ENCODE measurements around the gene BICRA. TPM values are rescaled to one million over a fixed set of nuclear protein-coding genes. Genes with fewer than 3 reads are reported as not detected.
"Not testable (repeated sequence)": the region's sequence is repeated elsewhere in the genome, so short reads cannot be mapped to it uniquely, and the experiment has no call there.

Gene BICRA
- total RNA-seq, 2 experiments from 2014 or later = 8.9 to 10.2 TPM

DNA sequence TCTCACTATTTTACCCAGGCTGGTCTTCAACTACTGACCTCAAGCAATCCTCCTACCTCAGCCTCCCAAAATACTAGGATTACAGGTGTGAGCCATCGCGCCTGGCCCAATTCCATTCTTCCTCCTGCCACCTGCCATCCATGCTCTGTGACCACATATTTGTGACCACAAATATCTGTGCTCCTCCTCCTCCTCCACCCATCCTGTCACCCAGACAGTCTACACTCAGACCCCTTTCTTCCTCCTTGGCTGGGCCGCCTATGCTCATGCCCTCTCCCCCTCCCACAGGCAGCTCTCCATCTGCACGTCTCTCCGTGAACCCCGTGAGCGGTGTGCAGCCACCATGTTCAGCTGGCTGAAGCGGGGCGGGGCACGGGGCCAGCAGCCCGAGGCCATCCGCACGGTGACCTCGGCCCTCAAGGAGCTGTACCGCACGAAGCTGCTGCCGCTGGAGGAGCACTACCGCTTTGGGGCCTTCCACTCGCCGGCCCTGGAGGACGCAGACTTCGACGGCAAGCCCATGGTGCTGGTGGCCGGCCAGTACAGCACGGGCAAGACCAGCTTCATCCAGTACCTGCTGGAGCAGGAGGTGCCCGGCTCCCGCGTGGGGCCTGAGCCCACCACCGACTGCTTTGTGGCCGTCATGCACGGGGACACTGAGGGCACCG lies 107.5 kb downstream of the BICRA start:
- no peak for DNase-seq
- Mint-ChIP-seq H3K36me3 (peaks cover 5% of the 10 kb centered on the region), H3K4me1 (peaks cover 4% of the 10 kb centered on the region), H3K4me3 (no peak overlapping the region), H3K27ac (no peak overlapping the region), H3K9me3 (peaks cover 11% of the 10 kb centered on the region), H3K27me3 (peaks cover 46% of the 10 kb centered on the region)

DNA sequence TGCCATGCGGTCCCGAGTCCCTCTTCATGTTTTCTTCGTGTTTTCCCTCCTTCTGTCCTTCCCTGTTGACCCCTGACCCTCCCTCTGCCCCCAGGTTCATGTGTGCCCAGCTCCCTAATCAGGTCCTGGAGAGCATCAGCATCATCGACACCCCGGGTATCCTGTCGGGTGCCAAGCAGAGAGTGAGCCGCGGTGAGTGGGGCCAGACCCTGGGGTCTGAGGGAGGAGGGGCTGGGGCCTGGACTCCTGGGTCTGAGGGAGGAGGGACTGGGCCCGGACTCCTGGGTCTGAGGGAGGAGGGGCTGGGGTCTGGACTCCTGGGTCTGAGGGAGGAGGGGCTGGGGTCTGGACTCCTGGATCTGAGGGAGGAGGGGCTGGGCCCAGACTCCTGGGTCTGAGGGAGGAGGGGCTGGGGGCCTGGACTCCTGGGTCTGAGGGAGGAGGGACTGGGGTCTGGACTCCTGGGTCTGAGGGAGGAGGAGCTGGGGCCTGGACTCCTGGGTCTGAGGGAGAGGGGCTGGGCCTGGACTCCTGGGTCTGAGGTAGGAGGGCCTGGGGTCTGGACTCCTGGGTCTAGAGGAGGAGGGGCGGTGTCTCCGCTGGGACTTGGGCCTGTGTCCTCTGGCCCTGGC lies 109.6 kb downstream of the BICRA start:
- DNase-seq, H3K36me3 Mint-ChIP-seq, H3K4me3 Mint-ChIP-seq, H3K27ac Mint-ChIP-seq, H3K4me1 Mint-ChIP-seq: not testable (repeated sequence)
- H3K27me3 Mint-ChIP-seq = peaks cover 38% of the 10 kb centered on the region
- H3K9me3 Mint-ChIP-seq = peaks cover 11% of the 10 kb centered on the region

DNA sequence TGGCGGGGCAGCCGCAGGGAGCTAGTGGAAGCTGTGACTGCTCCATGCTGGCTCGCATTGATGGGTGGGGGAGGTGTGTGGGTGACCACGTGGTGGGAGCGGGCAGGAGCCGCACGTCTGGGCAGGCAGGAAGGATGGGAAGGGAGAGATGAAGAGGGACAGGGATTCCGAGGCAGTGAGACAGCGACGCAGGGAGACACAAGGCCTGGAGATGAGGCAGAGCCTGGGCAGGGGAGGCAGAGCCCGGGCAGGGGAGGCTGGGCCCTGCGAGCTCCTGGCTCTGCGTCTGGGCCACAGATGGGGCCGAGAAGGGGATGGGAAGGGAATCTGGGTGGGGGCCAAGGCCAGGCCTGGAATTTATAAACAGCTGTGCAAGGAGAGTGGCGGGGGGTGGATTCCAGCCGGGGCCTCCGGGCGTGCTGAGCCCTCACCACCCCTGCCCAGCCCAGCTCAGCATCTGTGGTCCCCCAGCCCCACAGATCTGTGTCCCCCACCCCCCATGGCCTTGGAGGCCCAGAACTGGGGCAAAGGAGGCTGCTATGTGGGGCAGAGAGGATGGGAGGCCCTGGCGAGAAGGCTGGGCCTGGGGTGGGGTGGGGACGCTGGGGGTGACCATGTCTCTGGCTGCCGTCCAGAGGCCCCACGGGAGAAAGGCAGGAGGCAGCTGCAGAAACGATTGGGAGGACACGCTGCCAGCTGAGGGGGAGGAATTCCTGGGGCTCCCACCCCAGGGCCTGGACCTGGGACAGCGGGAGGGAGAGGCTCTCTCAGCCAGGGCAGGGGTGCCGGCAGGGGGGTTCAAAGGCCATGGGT lies 110.3 kb downstream of the BICRA start:
- Mint-ChIP-seq H3K36me3 (no peaks in the 10 kb centered on the region), H3K4me1 (no peaks in the 10 kb centered on the region), H3K9me3 (peaks cover 4% of the 10 kb centered on the region), H3K4me3 (no peak overlapping the region), H3K27ac (no peak overlapping the region), H3K27me3 (peaks cover 38% of the 10 kb centered on the region)
- DNase-seq = no peak

- no peak overlapping the region for H3K4me3 Mint-ChIP-seq
- H3K27me3 Mint-ChIP-seq = peaks cover 33% of the 10 kb centered on the region
These were observed 111.9 kb downstream of the BICRA start for GRCh38 chr19:47720669-47721422.

DNA sequence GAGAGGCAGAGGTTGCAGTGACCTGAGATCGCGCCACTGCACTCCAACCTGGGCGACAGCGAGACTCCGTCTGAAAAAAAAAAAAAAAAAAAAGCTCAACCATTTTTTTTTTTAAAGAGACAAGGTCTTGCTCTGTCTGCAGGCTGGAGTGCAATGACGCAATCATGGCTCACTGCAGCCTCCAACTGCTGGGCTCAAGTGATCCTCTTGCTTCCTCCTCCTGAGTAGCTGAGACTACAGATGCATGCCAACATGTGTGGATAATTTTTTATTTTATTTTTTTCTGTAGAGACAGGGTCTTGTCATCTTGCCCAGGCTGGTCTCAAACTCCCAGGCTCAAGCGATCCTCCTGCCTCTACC lies 114.6 kb downstream of the BICRA start:
- peaks cover 35% of the 10 kb centered on the region for H3K27me3 Mint-ChIP-seq
- H3K27ac Mint-ChIP-seq = no peak overlapping the region
- DNase-seq = no peak
- H3K9me3 Mint-ChIP-seq = no peaks in the 10 kb centered on the region
- H3K4me1 Mint-ChIP-seq = peaks cover 3% of the 10 kb centered on the region
- no peaks in the 10 kb centered on the region for H3K36me3 Mint-ChIP-seq
- no peak overlapping the region for H3K4me3 Mint-ChIP-seq

More at GRCh38 chr19:47720669-47721422, 111.9 kb downstream of the BICRA start:
- no peaks in the 10 kb centered on the region for H3K4me1 Mint-ChIP-seq
- no peak overlapping the region for H3K27ac Mint-ChIP-seq
- DNase-seq = no peak
- H3K9me3 Mint-ChIP-seq = no peaks in the 10 kb centered on the region
- no peaks in the 10 kb centered on the region for H3K36me3 Mint-ChIP-seq

- Mint-ChIP-seq H3K4me1 (peaks cover 17% of the 10 kb centered on the region), H3K9me3 (peaks cover 2% of the 10 kb centered on the region), H3K27ac (no peak overlapping the region), H3K36me3 (no peaks in the 10 kb centered on the region), H3K4me3 (no peak overlapping the region), H3K27me3 (peaks cover 54% of the 10 kb centered on the region)
- no peak for DNase-seq
These were observed 116.9 kb downstream of the BICRA start for GRCh38 chr19:47725759-47726401.

DNA sequence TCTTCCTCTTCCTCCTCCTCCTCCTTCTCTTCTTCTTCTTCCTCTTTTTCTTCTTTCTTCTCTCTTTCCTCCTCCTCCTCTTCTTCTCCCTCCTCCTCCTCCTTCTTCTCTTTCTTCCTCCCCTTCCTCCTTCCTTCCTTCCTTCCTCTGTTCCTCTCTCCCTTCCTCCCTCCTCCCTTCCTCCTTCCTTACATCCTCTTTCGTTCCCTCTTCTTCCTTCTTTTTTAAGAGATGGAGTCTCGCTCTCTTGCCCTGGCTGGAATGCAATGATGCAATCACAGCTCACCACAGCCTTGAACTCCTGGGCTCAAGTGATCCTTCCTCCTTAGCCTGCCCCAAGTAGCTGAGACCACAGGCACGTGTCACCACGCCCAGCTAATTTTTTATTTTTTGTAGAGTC lies 117.5 kb downstream of the BICRA start:
- no peak for DNase-seq
- no peak overlapping the region for H3K27ac Mint-ChIP-seq
- peaks cover 3% of the 10 kb centered on the region for H3K9me3 Mint-ChIP-seq
- no peak overlapping the region for H3K4me3 Mint-ChIP-seq
- peaks cover 55% of the 10 kb centered on the region for H3K27me3 Mint-ChIP-seq
- H3K4me1 Mint-ChIP-seq = peaks cover 17% of the 10 kb centered on the region
- no peaks in the 10 kb centered on the region for H3K36me3 Mint-ChIP-seq

GRCh38 chr19:47728295-47728694 lies 119.4 kb downstream of the BICRA start:
- peaks cover 47% of the 10 kb centered on the region for H3K27me3 Mint-ChIP-seq
- not testable (repeated sequence) for H3K9me3 Mint-ChIP-seq, DNase-seq, H3K27ac Mint-ChIP-seq, H3K4me3 Mint-ChIP-seq, H3K36me3 Mint-ChIP-seq
- H3K4me1 Mint-ChIP-seq = peaks cover 17% of the 10 kb centered on the region

DNA sequence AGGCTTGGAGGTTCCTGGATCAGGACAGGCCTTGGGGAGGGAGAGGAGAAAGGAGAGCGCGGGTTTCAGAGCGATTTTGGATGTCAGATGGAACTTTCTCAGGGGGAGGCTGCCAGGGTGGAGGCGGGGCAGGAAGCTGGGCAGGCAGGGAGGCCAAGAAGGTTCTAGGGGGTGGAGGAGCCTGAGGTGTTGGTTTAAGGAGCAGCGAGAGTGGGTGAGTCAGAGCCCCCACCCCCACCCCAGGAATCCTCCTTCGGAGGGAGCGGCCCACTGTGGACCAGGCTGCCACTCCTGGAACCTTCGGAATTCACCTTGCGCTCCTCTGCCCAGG lies 120.5 kb downstream of the BICRA start:
- Mint-ChIP-seq H3K9me3 (peaks cover 3% of the 10 kb centered on the region), H3K4me1 (peaks cover 17% of the 10 kb centered on the region), H3K27me3 (peaks cover 38% of the 10 kb centered on the region), H3K27ac (no peak overlapping the region), H3K36me3 (no peaks in the 10 kb centered on the region), H3K4me3 (peak overlapping the region; percentile 85)
- peak; percentile 30 for DNase-seq

GRCh38 chr19:47729799-47730520 lies 121.0 kb downstream of the BICRA start:
- peak overlapping the region; percentile 85 for H3K4me3 Mint-ChIP-seq
- peaks cover 3% of the 10 kb centered on the region for H3K9me3 Mint-ChIP-seq
- H3K27me3 Mint-ChIP-seq = peaks cover 36% of the 10 kb centered on the region
- no peaks in the 10 kb centered on the region for H3K36me3 Mint-ChIP-seq
- peak; percentile 69 for DNase-seq
- peaks cover 17% of the 10 kb centered on the region for H3K4me1 Mint-ChIP-seq
- no peak overlapping the region for H3K27ac Mint-ChIP-seq

GRCh38 chr19:47730521-47730889 lies 121.6 kb downstream of the BICRA start:
- Mint-ChIP-seq H3K36me3 (no peaks in the 10 kb centered on the region), H3K9me3 (peaks cover 3% of the 10 kb centered on the region), H3K4me1 (peaks cover 17% of the 10 kb centered on the region), H3K27me3 (peaks cover 33% of the 10 kb centered on the region), H3K27ac (no peak overlapping the region), H3K4me3 (peak overlapping the region; percentile 85)
- DNase-seq = no peak

DNA sequence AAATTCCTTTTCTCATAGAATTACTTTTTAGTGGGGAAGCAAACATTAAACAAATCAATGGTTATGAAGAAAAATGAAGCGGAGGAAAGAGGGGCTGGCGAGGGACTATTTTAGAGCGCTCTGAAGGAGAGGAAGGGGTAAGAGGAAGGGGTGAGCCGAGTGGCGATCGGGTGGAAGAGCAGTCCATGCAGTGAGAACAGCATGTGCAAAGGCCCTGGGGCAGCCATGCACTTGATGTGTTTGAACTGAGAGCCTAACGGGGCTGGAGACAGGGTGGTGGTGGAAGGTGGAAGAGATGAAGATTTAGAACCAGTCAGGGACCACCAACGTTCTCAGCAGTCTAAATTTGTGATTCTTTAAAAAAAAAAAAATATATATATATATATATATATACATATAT lies 122.0 kb downstream of the BICRA start:
- Mint-ChIP-seq H3K4me3 (peak overlapping the region; percentile 11), H3K4me1 (peaks cover 17% of the 10 kb centered on the region), H3K36me3 (no peaks in the 10 kb centered on the region), H3K27ac (no peak overlapping the region), H3K9me3 (peaks cover 3% of the 10 kb centered on the region), H3K27me3 (peaks cover 33% of the 10 kb centered on the region)
- no peak for DNase-seq

DNA sequence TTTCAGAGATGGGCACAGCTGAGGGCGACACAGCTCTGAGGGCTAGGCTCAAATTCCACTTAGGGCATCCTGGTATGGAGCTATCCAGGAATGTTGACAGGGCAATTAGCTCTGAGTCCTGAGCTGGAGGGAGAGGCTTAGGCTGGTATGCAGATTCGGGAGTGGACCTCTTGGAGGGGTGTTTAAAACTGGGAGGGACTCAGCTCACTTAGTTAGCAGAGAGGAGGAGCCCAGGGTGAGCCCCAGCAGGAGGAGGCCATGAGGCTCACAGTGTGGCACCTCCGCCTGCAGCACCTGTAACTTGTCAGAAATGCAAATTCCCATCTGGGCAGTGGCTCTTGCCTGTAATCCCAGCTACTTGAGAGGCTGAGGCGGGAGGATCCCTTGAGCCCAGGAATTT lies 126.2 kb downstream of the BICRA start:
- Mint-ChIP-seq H3K4me3 (no peak overlapping the region), H3K4me1 (peaks cover 3% of the 10 kb centered on the region), H3K27ac (no peak overlapping the region), H3K9me3 (peaks cover 3% of the 10 kb centered on the region), H3K36me3 (no peaks in the 10 kb centered on the region), H3K27me3 (peaks cover 9% of the 10 kb centered on the region)
- DNase-seq = no peak

DNA sequence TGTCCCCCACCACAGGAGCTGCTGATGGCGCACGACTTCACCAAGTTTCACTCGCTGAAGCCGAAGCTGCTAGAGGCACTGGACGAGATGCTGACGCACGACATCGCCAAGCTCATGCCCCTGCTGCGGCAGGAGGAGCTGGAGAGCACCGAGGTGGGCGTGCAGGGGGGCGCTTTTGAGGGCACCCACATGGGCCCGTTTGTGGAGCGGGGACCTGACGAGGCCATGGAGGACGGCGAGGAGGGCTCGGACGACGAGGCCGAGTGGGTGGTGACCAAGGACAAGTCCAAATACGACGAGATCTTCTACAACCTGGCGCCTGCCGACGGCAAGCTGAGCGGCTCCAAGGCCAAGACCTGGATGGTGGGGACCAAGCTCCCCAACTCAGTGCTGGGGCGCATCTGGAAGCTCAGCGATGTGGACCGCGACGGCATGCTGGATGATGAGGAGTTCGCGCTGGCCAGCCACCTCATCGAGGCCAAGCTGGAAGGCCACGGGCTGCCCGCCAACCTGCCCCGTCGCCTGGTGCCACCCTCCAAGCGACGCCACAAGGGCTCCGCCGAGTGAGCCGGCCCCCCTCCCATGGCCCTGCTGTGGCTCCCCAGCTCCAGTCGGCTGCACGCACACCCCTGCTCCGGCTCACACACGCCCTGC lies 132.1 kb downstream of the BICRA start:
- H3K36me3 Mint-ChIP-seq = peaks cover 4% of the 10 kb centered on the region
- no peak for DNase-seq
- H3K9me3 Mint-ChIP-seq = no peaks in the 10 kb centered on the region
- H3K27me3 Mint-ChIP-seq = no peaks in the 10 kb centered on the region
- no peak overlapping the region for H3K27ac Mint-ChIP-seq
- peaks cover 15% of the 10 kb centered on the region for H3K4me1 Mint-ChIP-seq
- H3K4me3 Mint-ChIP-seq = no peak overlapping the region
